DOHH2 (cell line): Measurements from ENCODE around the gene GRM3.

Experiments
- H3F3A ChIP-seq: fragments of 200-600 bp; sonication (generic), shearing (Covaris generic); 2 replicates; pipeline ENCODE4 v1.6.0; 2016; ENCODE audit warnings: antibody characterized with exemption, mild to moderate bottlenecking; ENCODE audit not compliant: control insufficient read depth, insufficient read depth
- H3K27ac ChIP-seq: fragments of 200-600 bp; sonication (generic); 2 replicates; pipeline ENCODE4 v1.5.1; 2014; ENCODE audit warnings: low read depth, mild to moderate bottlenecking, low read length, moderate library complexity
- H3K27me3 ChIP-seq: fragments of 200-600 bp; sonication (generic); 2 replicates; pipeline ENCODE4 v1.6.1; 2014; ENCODE audit warnings: mild to moderate bottlenecking, low read length, mixed read lengths; ENCODE audit not compliant: control insufficient read depth
- H3K36me3 ChIP-seq: fragments of 200-600 bp; sonication (generic); 2 replicates; pipeline ENCODE4 v1.6.1; 2014; ENCODE audit warnings: mild to moderate bottlenecking, low read length, moderate library complexity, mixed read lengths; ENCODE audit not compliant: control insufficient read depth
- H3K4me1 ChIP-seq: fragments of 200-600 bp; sonication (generic); 2 replicates; pipeline ENCODE4 v1.6.1; 2014; ENCODE audit warnings: mild to moderate bottlenecking, low read length, mixed read lengths; ENCODE audit not compliant: control insufficient read depth
- H3K4me2 ChIP-seq: fragments of 200-600 bp; sonication (generic); 2 replicates; pipeline ENCODE4 v1.6.0; 2014; ENCODE audit warnings: mild to moderate bottlenecking, low read length, moderate library complexity
- H3K4me3 ChIP-seq: fragments of 200-600 bp; sonication (generic); 2 replicates; pipeline ENCODE4 v1.5.1; 2014; ENCODE audit warnings: mild to moderate bottlenecking, low read length, mixed read lengths
- H3K79me2 ChIP-seq: fragments of 200-600 bp; sonication (generic); 2 replicates; pipeline ENCODE4 v1.6.1; 2014; ENCODE audit warnings: mild to moderate bottlenecking, low read length, mixed read lengths; ENCODE audit not compliant: control insufficient read depth
- H3K9me2 ChIP-seq: fragments of 200-600 bp; sonication (generic); replicated peaks from 2 replicates; pipeline ENCODE4 v1.6.1; 2014; ENCODE audit warnings: mild to moderate bottlenecking, low read length, mixed read lengths; ENCODE audit not compliant: control insufficient read depth
- H3K9me3 ChIP-seq: fragments of 200-600 bp; sonication (generic); 2 replicates; pipeline ENCODE4 v1.6.1; 2014; ENCODE audit warnings: antibody characterized with exemption, low read length, mixed read lengths; ENCODE audit not compliant: control insufficient read depth, insufficient read depth
- H4K20me1 ChIP-seq: fragments of 200-600 bp; sonication (generic); 2 replicates; pipeline ENCODE4 v1.6.0; 2014; ENCODE audit warnings: low read depth, mild to moderate bottlenecking, antibody characterized with exemption, low read length, moderate library complexity; ENCODE audit not compliant: control insufficient read depth, insufficient read depth
- CTCF ChIP-seq: fragments of 200-600 bp; sonication (generic); IDR thresholded peaks from one replicate; pipeline ENCODE4 v1.5.1; 2014; ENCODE audit warnings: antibody characterized with exemption, mild to moderate bottlenecking, low read depth, low read length; ENCODE audit not compliant: poor library complexity, severe bottlenecking
- EZH2phosphoT487 ChIP-seq: fragments of 200-600 bp; sonication (generic); IDR thresholded peaks from 2 replicates; pipeline ENCODE4 v1.6.1; 2017; ENCODE audit warnings: borderline replicate concordance, mild to moderate bottlenecking, antibody characterized with exemption, low read length, moderate library complexity, mixed read lengths

The GRM3 gene

GRCh38 chr7:86692755-86693154 lies 49.0 kb downstream of the GRM3 start:
- no peak overlapping the region for H3K27ac ChIP-seq
- no peaks in the 10 kb centered on the region for H3K9me2 ChIP-seq
- TF ChIP-seq EZH2phosphoT487 (no peak), CTCF (no peak)

GRCh38 chr7:86706406-86706805 lies 62.7 kb downstream of the GRM3 start:
- H3K79me2 ChIP-seq = no peaks in the 10 kb centered on the region
- TF ChIP-seq CTCF (no peak), EZH2phosphoT487 (no peak)

More at GRCh38 chr7:86692755-86693154, 49.0 kb downstream of the GRM3 start:
- Histone ChIP-seq H3K4me2 (no peak overlapping the region), H3K27me3 (no peaks in the 10 kb centered on the region), H3K4me3 (no peak overlapping the region), H3K9me3 (no peaks in the 10 kb centered on the region), H3K4me1 (no peaks in the 10 kb centered on the region), H4K20me1 (no peaks in the 10 kb centered on the region), H3K79me2 (no peaks in the 10 kb centered on the region), H3K36me3 (no peaks in the 10 kb centered on the region), H3F3A (no peaks in the 10 kb centered on the region)

GRCh38 chr7:86708031-86708680 lies 64.4 kb downstream of the GRM3 start:
- no peaks in the 10 kb centered on the region for H3F3A ChIP-seq
- H3K9me2 ChIP-seq = no peaks in the 10 kb centered on the region
- no peaks in the 10 kb centered on the region for H3K79me2 ChIP-seq
- H3K36me3 ChIP-seq = no peaks in the 10 kb centered on the region
- TF ChIP-seq CTCF (no peak), EZH2phosphoT487 (no peak)
- no peaks in the 10 kb centered on the region for H3K9me3 ChIP-seq
- peaks cover 3% of the 10 kb centered on the region; the same call in 1 of the 2 replicates for H3K27me3 ChIP-seq
- no peaks in the 10 kb centered on the region for H3K4me1 ChIP-seq
- H3K4me3 ChIP-seq = no peak overlapping the region
- H3K4me2 ChIP-seq = no peak overlapping the region
- no peak overlapping the region for H3K27ac ChIP-seq
- H4K20me1 ChIP-seq = no peaks in the 10 kb centered on the region

More at GRCh38 chr7:86706406-86706805, 62.7 kb downstream of the GRM3 start:
- Histone ChIP-seq H3K27ac (no peak overlapping the region), H3K4me1 (no peaks in the 10 kb centered on the region), H3K4me2 (no peak overlapping the region), H3F3A (no peaks in the 10 kb centered on the region), H3K27me3 (peaks cover under 1% of the 10 kb centered on the region; the same call in 1 of the 2 replicates), H4K20me1 (no peaks in the 10 kb centered on the region), H3K36me3 (no peaks in the 10 kb centered on the region), H3K9me2 (no peaks in the 10 kb centered on the region), H3K4me3 (no peak overlapping the region), H3K9me3 (no peaks in the 10 kb centered on the region)
